ENCODE measurements around the gene KRTAP10-1. TPM values are rescaled to one million over a fixed set of nuclear protein-coding genes. Genes with fewer than 3 reads are reported as not detected.
"Not testable (repeated sequence)": the region's sequence is repeated elsewhere in the genome, so short reads cannot be mapped to it uniquely, and the experiment has no call there.

The KRTAP10-1 gene
- polyA plus RNA-seq, 4 donors: not detected

DNA sequence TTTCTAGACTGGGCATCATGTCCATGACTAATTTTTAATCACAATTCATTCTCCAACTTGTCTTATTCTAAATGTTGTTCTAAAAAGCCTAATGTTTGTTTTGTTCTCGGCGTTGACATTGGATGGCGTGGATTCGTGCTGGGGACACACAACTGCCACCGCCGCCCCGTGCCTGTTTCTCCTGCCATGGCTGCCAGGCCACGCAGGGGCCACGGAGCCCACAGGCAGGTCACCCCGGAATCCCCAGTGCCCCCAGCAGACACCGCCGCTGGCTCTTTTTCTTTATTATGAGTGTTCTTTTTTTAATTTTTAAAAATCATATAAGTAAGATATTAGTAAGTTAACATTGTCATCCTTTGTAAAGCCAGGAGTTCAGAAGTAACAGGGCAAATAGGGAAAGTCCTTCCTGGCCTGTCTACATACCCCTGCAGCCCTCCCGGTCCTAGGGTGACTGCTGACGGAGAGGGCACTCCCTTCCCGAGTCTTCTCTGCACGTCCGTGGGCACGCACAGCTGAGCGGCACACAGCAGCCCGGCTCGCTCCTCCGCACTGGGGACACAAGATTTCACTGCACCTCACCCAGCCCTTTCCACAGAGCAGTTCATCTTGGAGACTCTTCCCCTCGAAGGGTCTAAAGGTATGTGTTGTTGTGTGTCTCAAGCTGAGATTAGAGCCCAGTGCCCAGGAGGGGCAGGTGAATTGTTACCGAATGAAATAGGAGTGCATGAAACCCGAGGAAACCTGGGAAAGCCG is 32.1 kb downstream of the KRTAP10-1 start:
- DNase-seq (ENCODE audit: low read depth in 4 of 4, low spot score in 3 of 4): no peak

- no peak for DNase-seq (ENCODE audit: low read depth in 4 of 4, low spot score in 3 of 4)
Observed at GRCh38 chr21:44506279-44507255, 33.4 kb downstream of the KRTAP10-1 start.

DNA sequence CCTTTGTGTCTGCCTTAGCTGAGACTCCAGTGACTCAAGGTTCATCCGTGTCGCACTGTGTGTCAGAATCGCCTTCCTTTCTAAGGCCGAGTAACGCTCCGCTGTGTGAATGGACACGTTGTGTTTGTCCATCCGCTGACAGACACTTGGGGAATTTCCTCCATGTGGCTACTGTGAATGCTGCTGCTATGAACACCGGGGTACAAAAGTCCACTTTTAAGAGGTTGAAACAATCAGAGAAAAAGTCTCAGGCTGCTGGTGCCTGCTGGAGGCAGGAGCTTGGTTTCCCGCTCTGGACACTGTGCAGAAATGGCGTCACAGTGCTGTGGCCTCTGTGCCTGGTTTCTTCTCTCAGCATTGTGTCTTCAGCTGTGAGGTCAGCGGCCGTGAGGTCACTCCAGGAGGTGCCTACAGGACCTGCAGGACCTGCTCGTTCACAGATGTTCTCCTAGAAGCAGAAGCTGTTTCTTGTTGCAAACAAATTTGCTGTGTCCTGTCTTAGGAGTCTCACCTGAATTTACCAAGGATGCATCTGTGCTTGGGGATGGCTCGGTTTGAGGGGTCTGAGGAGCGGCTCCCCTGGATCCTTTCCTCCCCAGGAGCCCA is 34.2 kb downstream of the KRTAP10-1 start:
- no peak for DNase-seq (ENCODE audit: low read depth in 4 of 4, low spot score in 3 of 4)

DNA sequence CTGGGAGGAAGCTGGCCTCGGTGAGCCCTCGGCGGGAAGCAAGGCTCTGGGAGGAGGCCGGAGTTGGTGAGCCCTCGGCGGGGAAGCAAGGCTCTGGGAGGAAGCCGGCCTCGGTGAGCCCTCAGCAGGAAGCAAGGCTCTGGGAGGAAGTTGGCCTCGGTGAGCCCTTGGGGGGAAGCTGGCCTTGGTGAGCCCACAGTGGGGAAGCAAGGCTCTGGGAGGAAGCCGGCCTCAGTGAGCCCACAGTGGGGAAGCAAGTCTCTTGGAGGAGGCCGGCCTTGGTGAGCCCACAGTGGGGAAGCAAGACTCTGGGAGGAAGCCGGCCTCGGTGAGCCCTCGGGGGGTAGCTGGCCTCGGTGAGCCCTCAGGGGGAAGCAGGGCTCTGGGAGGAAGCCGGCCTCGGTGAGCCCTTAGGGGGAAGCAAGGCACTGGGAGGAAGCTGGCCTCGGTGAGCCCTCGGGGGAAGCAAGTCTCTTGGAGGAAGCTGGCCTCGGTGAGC is 36.0 kb downstream of the KRTAP10-1 start:
- DNase-seq (ENCODE audit: low read depth in 4 of 4, low spot score in 3 of 4): no peak

- DNase-seq (ENCODE audit: low read depth in 4 of 4, low spot score in 3 of 4): not testable (repeated sequence)
Observed at GRCh38 chr21:44503006-44503889, 36.7 kb downstream of the KRTAP10-1 start.

DNA sequence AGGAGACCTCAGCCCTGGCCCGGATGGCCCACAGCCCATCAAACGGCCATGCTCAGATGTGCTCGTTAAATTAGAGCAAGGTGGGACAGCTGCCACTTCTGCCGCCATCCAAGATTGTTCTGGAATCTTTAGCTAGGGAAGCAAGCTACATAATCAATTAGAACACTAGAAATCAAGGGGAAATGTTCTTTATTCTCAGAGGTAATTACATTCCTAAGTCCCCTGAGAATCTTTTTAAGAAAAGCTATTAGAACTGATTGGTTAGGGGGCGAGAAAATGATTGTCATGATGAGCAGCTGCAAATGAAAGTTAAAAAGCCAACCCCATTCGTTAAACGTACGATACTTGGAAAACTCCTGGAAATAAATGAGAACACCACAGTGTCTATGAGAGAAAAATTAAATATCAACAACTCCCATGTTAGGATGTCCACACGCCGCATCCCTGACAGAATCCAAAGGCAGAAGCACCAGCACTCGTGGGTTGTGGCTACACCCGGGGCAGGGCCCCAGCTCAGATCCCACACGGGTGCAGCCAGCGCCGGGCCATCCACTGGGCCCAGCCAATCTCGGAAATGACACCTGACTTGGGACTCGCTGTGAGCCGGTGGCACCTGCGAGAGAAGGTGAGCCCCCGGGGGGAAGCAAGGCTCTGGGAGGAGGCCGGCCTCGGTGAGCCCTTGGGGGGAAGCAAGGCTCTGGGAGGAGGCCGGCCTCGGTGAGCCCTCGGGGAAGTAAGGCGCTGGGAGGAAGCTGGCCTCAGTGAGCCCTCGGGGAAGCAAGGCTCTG is 37.6 kb downstream of the KRTAP10-1 start:
- no peak for DNase-seq (ENCODE audit: low read depth in 4 of 4, low spot score in 3 of 4)

- DNase-seq (ENCODE audit: low read depth in 4 of 4, low spot score in 3 of 4): no peak
Observed at GRCh38 chr21:44500111-44500510, 39.9 kb downstream of the KRTAP10-1 start.

- no peak for DNase-seq (ENCODE audit: low read depth in 4 of 4, low spot score in 3 of 4)
Observed at GRCh38 chr21:44499631-44500030, 40.4 kb downstream of the KRTAP10-1 start.

- DNase-seq (ENCODE audit: low read depth in 4 of 4, low spot score in 3 of 4): no peak
Observed at GRCh38 chr21:44499211-44499560, 40.8 kb downstream of the KRTAP10-1 start.

GRCh38 chr21:44498280-44499210 is 41.5 kb downstream of the KRTAP10-1 start:
- no peak for DNase-seq (ENCODE audit: low read depth in 4 of 4, low spot score in 3 of 4)

DNA sequence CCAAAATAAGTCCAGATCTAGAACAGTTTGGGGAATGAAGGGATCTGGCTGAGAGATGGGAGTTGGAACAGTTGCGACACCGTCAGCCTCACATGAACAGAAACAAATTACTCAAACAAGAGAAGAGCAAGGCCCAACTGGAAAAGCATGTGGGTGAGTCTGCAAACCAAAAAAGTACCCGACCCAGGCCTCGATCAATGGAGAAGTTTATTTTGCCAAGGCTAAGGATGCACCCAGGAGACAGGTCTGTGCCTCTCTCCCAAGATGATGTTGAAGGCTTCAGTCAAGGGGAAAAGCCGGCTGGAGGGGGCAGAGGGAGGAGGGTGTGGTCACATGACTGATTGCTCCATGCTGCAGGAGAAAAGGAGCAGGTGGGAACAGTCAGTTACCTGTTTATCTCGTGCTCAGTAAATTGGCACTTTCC is 42.3 kb downstream of the KRTAP10-1 start:
- DNase-seq (ENCODE audit: low read depth in 4 of 4, low spot score in 3 of 4): no peak

GRCh38 chr21:44496564-44497550 is 43.1 kb downstream of the KRTAP10-1 start:
- DNase-seq (ENCODE audit: low read depth in 4 of 4, low spot score in 3 of 4): no peak

DNA sequence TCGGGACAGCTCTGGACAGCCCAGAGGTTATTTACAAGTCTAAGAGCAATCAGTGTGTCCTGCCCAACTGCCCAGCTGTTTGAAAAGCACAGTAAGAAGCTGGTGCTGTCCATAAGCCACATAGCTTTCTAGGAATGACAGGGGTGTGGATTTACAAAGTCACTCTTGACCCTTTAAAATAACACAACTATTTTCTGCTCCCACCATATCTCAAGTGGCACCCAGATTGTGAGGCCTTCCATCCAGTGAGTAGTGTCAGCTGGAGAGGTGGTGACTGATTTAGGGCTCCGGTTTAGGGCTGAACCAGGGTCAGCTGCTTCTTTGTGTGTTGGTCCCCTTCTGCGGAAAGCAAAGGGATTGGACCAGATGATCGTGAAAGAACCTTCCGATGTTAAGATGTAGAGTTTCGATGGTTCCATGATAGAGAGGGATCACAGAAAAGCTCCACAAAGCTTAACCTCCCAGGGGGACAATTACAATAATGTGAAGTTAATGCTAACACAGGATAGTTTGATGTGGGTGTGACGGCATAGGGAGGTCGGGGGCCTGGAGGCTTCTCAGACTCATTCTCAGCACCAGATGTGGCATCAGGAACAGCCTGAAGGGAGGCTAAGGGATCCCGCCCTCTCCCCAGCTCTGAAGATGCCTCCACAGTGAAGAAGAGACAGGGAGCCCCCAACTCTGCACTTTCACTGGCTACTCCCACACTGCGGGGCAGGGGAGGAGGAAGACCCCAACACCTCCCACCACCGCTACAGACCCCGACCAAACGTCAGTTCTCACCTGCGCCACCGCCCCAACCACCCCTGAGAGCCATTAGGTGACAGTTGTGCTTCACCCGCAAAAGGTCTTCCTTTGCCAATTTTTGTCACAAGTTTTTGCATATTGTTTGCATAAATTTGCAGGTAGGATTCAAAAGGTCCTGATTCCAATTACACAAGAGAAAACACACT is 44.1 kb downstream of the KRTAP10-1 start:
- no peak for DNase-seq (ENCODE audit: low read depth in 4 of 4, low spot score in 3 of 4)

DNA sequence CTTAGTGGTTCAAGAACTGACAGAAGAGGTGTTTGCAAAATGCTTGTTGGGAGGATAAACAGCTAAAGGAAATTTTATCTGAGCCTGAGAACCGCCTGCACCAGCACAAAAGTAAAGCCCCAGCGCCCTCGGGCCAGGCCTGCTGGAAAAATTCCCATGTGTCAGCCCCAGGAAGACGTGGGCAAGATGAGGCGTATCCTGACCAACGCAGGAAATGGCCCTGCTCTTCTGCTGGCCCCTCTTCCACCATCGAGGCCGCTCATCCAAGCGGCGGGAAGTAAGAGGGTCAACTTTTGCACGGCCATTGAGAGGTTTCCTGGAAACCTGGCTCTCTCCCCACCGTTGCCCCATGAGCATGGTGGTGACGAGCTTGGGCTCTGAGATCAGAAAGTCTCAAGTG is 45.0 kb downstream of the KRTAP10-1 start:
- DNase-seq (ENCODE audit: low read depth in 4 of 4, low spot score in 3 of 4): no peak

GRCh38 chr21:44494418-44494817 is 45.6 kb downstream of the KRTAP10-1 start:
- no peak for DNase-seq (ENCODE audit: low read depth in 4 of 4, low spot score in 3 of 4)

All from right renal pelvis (tissue), 4 donors.